SH-SY5Y (cell line): Measurements from ENCODE around the gene FAM241A.

ENCODE experiments used
- GATA2 ChIP-seq: IDR thresholded peaks from 2 replicates; pipeline ENCODE4 v1.6.1; 2011; ENCODE audit warnings: mild to moderate bottlenecking, low read depth, low read length
- GATA3 ChIP-seq: IDR thresholded peaks from 2 replicates; pipeline ENCODE4 v1.6.1; 2011; ENCODE audit warnings: low read depth, mild to moderate bottlenecking, low read length, moderate library complexity

FAM241A gene

GRCh38 chr4:112120021-112120420, 25.2 kb upstream of the FAM241A start:
- no peak for TF ChIP-seq GATA3
- no peak for TF ChIP-seq GATA2

- TF ChIP-seq GATA3 (no peak), GATA2 (no peak)
Observed at GRCh38 chr4:112125416-112125815, 19.8 kb upstream of the FAM241A start.

GRCh38 chr4:112127048-112127637, 18.1 kb upstream of the FAM241A start:
- TF ChIP-seq GATA2 (no peak), GATA3 (no peak)

- TF ChIP-seq GATA2 (no peak), GATA3 (no peak)
Observed at GRCh38 chr4:112127803-112128202, 17.5 kb upstream of the FAM241A start.

GRCh38 chr4:112128452-112128851, 16.8 kb upstream of the FAM241A start:
- TF ChIP-seq GATA3: no peak
- no peak for TF ChIP-seq GATA2

GRCh38 chr4:112130906-112131305, 14.3 kb upstream of the FAM241A start:
- TF ChIP-seq GATA3: no peak
- TF ChIP-seq GATA2: no peak

- TF ChIP-seq GATA3 (no peak), GATA2 (no peak)
Observed at GRCh38 chr4:112136551-112136950, 8.7 kb upstream of the FAM241A start.

GRCh38 chr4:112138538-112138937, 6.7 kb upstream of the FAM241A start:
- no peak for TF ChIP-seq GATA2
- no peak for TF ChIP-seq GATA3

GRCh38 chr4:112140536-112140935, 4.7 kb upstream of the FAM241A start:
- no peak for TF ChIP-seq GATA3
- no peak for TF ChIP-seq GATA2

GRCh38 chr4:112141366-112142138, 3.7 kb upstream of the FAM241A start:
- TF ChIP-seq GATA3 (no peak), GATA2 (no peak)

GRCh38 chr4:112142182-112142581, 3.1 kb upstream of the FAM241A start:
- no peak for TF ChIP-seq GATA2
- TF ChIP-seq GATA3: no peak

GRCh38 chr4:112143781-112144180, 1.5 kb upstream of the FAM241A start:
- TF ChIP-seq GATA3: no peak

- no peak for TF ChIP-seq GATA2
- no peak for TF ChIP-seq GATA3
Observed at GRCh38 chr4:112144546-112145325, 518 bp upstream of the FAM241A start.

GRCh38 chr4:112145790-112146501, 692 bp downstream of the FAM241A start:
- no peak for TF ChIP-seq GATA2
- no peak for TF ChIP-seq GATA3
